ENCODE results near the gene SULT4A1. TPM values are rescaled to one million over a fixed set of nuclear protein-coding genes. Genes with fewer than 3 reads are reported as not detected.
A peak's percentile ranks its signal among the peaks of the same experiment; 100 is the strongest.

SULT4A1 gene
- total RNA-seq, 1 donor from 2014 or later, result 0.14 TPM

DNA sequence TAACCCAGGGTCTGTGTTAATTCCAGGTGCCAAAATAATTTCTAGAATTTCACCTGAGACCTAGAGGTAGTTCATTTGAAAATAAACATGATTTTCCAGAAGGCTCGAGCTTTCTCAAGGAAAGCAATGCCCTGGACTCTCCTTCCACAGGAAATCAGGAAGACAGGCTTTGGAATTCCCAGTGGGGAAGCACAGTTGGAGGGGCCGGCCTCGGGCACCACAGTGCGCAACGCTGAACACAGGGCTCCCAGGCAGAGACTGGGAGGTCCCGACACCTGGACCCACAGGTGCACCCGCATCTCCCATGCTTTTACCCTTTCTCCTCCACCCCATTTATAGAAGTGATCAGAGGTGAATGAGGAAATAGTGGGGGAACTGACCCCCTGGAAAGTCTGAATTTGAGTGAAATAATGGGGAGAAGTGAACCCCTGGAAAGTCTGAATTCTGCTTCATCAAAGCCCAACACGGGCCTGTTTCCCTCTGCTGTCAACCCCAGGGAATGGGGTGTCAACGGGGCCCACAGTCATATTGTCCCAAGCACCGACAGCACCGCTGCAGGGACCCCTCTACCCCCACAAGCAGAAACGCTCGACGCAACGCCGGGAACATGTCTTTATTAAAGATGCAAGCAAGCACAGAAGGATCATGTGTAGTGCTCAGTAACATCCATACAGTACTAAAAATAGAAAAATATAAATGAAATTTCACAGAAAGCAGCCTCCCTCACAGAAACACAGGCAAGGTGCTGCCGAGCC is 38.2 kb downstream of the SULT4A1 start:
- no peak for ATAC-seq
- intact Hi-C loops (cut with DNase I), result no loop called here
- DNase-seq (ENCODE audit: missing footprints), result no peak

DNA sequence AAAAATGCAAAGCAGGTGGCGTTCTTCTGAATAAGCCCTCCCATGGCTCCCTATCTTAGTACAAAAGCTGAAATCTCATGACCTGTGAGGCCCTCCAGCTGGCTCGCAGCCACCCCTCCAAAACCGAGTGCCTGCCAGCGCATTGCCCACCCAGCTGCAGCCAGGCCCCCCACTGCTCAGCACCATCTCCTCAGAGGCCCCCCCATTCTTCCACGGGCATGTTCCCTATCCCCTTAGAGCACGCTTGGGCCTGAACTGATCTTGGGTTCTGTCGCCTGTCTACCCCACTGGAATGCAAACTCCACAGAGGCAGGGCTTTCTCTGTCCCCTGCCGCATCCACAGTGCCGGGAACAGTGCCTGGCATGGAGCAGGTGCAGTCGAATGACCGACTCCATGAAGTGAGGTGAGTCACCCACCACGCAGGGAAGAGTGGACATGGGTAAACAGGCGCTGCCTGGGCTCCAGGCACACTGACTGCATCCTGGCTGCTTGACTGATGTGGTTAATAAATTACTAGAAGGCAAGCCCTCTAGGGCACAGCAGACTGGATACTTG is 38.9 kb downstream of the SULT4A1 start:
- no peak for DNase-seq (ENCODE audit: missing footprints)
- intact Hi-C loops (cut with DNase I), result no loop called here
- ATAC-seq, result no peak

DNA sequence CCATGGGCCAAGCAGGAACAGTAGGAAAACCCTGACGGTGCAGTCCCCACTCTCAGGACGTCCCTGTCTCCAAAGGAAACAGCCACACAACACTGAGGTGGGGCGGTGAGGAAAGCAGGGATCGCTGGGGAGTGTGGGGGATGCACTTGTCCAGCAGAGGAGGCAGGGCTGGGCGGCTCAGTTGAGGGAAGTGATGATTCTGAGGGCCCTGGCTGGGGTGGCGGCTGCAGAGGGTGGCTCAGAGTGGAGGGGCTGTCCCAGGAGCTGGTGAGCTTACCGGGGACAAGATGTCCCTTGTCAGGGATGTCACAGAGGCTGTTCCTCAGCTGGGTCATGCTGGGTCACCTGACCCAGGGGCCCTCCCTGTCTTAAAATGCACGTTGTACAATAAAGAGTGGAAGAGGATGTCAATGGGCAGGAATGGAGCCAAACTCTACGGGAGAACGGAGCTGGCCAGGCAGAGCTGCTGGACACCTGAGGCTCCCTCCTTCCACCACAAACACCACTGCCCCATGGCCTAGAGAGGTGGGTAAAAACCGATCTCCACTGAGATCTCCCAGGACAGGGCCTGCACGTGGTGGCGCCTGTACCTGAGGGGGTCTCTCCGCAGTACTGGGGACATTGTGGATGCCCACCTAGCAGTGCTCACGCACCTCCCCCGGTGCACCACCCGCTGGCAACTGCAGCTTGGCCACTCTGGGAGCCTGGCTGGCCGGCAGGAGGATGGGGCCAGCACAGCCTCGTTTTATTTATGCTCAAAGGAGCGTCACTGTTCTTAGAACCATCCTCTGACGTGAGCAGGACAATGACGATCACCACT is 40.5 kb downstream of the SULT4A1 start:
- intact Hi-C loops (cut with DNase I), result no loop called here
- no peak for ATAC-seq
- no peak for DNase-seq (ENCODE audit: missing footprints)

DNA sequence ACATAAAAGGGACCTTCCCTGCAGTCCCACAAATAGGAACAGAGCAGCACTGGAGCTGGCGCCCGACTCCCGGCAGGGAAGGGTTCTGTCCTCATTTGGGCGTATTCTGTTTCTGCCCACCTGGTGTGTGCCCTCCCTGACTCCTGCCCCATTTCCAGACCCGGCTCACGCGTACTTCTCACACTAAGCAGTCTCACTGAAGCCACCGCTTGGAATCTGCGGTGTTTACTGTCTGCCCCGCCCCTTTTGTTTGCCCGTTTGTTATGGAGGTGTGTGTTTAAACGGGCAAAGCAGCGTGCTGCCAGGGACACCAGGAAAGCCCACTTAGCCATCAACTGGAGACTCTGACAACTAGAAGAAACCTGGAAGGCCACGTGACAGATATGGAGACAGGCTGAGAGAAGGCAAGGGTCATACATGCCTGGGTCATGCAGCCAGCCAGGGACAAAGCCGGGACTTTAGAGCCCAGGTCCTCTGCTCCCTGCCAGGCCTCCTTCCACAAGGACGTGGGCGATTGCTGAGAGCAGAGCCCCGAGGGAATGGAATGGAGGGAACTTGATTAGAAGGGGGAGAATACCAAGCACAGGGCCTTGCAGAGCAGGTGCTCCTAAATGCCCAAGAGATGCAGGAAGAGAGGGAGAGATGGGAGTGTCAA is 41.5 kb downstream of the SULT4A1 start:
- intact Hi-C loops (cut with DNase I), result no loop called here
- ATAC-seq (no peak), DNase-seq (ENCODE audit: missing footprints) (no peak)

DNA sequence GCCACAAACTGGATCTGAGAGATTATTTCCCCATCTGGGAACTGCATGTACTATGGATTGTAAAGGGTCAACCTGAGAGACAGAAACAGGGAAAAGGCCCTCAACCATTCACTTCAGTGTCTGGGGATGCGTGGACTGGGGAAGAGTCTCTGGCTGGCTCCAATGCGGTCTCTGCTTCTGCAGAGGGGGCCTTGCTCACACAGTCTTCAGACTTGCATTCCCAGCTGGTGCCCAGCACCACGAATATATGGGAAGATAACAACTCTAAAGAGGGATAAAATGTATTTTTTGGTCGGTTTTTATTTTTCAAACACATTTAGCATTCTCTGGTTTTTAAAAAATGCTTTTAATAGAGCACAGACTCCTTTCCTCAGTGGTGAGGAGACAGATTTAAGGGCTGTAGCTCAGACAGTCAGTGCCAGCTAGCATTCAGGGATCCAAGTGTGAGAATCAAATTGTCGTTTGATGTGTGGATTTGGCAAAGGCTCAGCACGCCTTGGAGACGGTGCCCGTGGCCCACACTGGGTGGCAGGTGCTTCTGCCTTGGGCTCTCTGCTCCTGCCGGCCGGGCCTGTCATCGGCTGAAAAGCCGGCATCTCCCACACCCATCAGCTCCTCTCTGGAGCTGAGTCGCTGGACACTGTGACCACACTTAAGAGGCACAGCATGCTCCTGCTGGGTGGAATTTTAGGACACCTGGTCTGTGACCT is 42.2 kb downstream of the SULT4A1 start:
- intact Hi-C loops (cut with DNase I), result no loop called here
- ATAC-seq (no peak), DNase-seq (ENCODE audit: missing footprints) (no peak)

DNA sequence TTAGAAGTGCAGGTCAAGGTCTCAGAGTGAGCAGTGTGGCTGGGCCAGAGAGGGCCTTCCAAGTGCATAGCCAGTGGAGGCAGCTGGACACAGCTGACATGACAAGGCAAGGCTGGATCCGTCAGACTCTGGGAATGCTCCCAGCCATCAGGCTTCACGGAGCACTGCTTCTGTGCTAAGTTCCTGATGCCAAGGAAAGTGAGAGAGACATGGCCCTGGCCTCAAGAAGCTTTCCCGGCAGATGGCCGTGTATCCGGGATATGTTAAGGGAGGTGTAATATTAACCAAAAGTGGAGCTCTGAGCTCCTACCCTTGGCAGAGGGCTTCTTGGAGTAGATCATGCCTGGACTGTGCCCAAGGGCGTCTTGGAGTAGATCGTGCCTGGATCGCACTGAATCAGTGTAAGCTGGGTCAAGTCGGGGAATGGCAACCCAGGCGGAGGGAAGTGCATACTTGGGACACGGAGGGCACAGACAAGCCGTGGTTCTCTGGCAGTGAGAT is 42.8 kb downstream of the SULT4A1 start:
- no peak for ATAC-seq
- intact Hi-C loops (cut with DNase I), result no loop called here
- DNase-seq (ENCODE audit: missing footprints), result no peak

DNA sequence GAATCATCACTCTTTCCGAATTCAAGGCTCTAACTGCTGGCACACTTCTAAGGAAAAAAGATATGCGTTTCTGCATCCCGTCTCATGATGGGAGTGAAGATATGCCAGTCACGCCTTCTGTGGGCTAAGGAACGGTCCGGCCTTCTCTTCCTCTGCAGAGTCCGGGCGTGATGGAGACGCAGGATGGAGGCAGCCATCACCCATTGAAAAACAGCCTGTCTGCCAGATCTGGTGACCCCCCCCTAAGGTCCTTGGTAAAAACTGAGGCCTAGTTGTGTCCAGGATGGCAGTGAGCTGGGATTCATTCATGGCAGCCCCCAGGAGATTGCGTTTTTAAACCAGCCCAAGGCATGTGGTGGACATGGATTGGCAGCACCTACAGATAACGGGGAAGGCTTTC is 43.3 kb downstream of the SULT4A1 start:
- ATAC-seq, result no peak
- intact Hi-C loops (cut with DNase I), result no loop called here
- no peak for DNase-seq (ENCODE audit: missing footprints)

DNA sequence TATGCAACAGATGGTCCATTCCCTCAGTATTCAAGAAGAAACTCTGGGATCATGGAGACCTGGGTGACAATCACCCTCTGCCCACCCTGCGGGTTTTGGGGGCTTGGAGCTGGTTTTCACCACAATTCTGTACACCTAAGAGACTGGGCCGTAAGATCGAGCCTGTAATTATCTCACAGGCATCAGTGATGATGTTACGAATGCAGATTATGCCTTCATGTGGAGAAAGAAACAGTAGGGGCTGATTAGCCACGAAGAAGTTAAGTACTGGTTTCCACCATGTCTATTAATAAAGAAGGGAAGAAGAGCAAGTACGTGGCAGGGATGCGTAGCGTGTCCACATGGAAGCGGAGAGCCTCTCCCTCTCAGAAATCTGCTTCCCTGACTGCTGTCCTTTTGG is 44.9 kb downstream of the SULT4A1 start:
- no peak for DNase-seq (ENCODE audit: missing footprints)
- intact Hi-C loops (cut with DNase I), result no loop called here
- ATAC-seq, result no peak

DNA sequence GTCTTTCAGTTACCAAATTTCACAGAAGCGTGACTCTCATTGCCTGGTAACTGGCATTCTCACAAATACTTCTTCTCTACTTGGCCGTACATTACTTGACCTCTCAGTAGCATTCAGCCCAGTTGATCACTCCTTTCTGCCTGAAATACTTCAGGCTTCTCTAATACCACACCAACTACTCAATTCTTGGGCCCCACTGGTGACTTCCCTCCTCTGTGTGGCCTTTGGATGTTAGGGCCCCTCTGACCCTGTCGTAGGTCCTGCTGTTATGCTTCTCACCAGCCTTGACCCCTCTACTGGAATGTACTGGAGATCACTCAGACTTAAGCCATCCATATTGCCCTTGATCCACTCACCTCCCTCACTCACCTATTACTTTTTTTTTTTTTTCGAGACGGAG is 48.0 kb downstream of the SULT4A1 start:
- DNase-seq (ENCODE audit: missing footprints), result no peak
- intact Hi-C loops (cut with DNase I), result no loop called here
- no peak for ATAC-seq

DNA sequence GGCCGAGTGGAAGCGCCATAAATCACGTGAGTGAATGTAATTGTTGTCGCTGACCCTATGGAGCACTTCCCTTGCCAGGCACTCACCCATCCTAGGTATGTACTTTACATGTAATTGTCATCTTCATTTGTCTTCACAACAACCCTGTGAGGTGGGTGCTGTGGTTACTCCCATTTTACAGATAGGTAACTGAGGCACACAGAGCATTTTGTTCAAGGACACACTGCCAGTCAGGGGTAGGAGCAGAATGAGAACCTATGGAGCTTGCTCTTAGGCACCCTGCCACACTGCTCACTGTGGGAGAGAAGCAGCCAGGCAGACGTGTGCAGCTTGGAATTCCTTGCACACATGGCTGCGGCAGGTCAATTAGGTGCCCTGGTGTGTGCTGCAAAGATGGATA is 49.4 kb downstream of the SULT4A1 start:
- DNase-seq (ENCODE audit: missing footprints), result no peak
- intact Hi-C loops (cut with DNase I), result no loop called here
- no peak for ATAC-seq

DNA sequence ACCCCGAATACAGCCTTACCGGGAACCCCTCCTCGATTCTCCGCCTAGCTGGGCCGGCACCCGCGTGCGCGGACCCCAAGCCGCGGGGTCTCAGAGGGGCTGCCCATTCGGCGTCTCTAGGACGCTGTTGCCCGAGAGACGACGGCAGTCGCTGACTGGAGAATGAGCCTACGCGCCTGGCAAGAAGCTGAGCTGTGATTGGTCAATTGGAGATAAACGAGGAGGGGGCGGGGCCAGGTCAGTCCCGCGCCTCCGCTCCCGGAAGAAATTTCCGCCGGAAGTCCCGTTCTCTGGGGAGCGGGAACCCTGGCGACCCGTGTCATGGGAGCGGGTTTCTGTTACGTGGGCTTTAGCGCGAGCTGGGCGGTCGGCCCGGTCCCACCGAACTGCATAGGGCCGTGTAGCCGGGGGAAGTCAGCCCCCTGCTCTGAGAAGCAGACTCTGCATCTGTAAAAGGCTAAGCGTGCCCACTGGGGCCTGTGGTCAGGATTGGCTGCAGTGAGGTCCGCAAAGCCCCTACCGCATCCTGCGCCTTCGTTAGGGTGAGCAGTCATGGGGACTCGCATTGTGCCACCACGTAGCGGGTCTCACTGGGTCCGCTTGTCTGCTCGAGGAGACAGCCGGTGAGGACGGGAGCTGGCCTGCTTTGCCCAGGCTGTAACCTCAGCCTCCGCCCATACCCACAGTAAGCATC is 50.0 kb downstream of the SULT4A1 start, which contains the start of gene EFCAB6:
EFCAB6 (minus strand) TSS at position 157 of the 694 bp plus-strand sequence. CDS start 29,987 bp downstream, outside the sequence.
- intact Hi-C loops (cut with DNase I), result no loop called here
- DNase-seq (ENCODE audit: missing footprints) (peak; percentile 91), ATAC-seq (peak; percentile 97)

DNA sequence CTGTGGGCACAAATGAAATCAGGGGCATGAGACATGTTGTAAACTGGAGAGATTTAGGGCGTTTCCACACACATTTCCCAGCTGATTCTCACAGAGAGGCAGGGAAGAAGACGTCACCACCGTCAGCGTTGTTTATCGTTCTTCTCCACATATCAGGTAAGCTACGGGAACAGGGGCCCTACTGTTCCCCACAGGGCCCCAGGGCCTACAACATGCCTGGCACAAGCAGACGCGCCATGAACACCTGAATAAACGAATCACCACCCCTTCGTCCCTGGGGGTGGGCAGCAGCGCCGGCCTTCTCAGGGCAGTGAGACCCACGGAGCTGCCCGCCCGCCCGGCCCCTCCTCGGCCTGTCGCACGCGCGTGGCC is 50.5 kb downstream of the SULT4A1 start:
- peak; percentile 10 for ATAC-seq
- no peak for DNase-seq (ENCODE audit: missing footprints)
- intact Hi-C loops (cut with DNase I), result no loop called here

DNA sequence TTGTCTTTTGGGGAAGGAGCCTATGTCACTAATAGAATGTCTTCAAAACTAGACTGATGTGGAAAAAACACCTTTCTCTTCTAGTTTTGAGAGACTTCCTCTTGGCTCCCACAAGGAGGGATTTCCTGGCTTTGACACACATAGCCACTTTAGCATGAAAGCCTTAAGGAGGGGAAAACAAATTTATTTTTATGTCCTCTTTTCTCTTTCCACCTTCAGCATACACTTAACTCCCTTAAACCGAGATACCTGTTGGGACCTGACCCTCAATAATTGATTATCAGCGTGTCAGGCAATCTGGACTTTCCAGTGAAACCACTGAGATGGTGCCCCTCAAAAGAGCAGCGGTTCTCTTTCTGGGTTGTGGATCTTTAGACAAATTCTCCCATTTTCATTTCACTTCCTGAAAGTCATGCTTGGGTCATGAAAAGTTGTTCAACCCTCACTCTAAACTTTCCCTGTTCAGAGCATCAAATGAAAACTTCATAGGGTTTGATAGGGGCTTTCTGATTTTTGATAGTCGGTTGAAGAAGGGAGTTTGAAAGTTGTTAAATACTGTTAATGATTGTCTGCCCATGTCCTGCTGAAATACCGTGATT is 59.3 kb downstream of the SULT4A1 start:
- intact Hi-C loops (cut with DNase I), result no loop called here
- DNase-seq (ENCODE audit: missing footprints), result no peak
- ATAC-seq, result no peak

DNA sequence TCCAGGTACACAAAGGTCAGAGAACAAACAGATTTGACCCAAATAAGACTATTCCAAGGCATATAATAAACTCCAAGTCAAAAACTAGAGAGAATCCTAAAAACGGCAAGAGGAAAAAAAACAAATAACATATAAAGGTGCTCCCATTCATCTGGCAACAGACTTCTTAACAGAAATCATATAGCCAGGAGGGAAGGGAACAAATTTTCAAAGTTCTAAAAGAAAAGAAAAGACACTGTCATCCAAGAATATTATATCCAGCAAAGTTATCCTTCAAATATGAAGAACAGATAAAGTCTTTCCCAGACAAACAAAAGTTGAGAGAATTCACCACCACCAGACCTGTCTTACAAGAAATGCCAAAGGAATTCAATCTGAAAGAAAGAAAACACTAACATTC is 61.3 kb downstream of the SULT4A1 start:
- intact Hi-C loops (cut with DNase I), result no loop called here
- ATAC-seq, result no peak

DNA sequence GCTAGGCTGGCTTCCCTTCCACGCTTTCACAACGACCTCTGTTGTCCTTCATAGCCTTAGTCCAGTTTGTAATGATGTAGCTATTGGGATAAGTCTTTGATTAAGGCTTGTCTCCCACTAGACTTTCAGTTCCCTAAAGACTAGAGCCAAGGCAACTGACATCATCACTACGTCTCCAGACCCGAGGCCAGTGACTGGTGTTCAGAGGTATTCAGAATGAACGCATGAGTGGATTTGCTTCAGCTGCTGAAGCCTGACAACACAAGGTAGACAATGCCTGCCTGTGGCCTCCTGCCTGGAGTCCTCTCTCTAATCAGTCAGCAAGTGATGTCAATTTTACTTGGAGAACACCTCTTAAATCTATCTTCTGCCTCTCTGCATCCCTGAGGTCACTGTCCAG is 63.8 kb downstream of the SULT4A1 start:
- ATAC-seq (no peak), DNase-seq (ENCODE audit: missing footprints) (no peak)
- intact Hi-C loops (cut with DNase I), result no loop called here

More for the DNA sequence above, 61.3 kb downstream of the SULT4A1 start:
- DNase-seq (ENCODE audit: missing footprints), result no peak

DNA sequence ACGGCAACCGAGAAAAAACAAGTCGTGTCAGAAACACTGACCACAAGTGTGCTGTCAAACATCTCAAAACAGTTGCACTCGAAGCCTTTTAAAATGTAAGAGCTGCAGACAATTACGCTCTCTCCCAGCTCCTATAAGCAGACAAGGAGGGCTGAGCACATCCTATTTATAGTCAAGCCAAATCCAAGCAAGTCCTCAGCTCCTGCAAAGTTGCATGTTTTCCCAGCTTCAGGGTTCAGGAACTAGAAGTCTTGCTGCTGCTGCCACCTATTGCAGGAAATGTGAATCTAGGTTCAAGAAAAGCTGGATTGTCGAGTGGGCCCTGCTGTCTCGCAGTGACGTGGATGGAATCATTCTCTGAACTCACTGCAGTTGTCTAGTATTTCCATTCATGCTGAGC is 65.7 kb downstream of the SULT4A1 start:
- ATAC-seq, result peak; percentile 75
- intact Hi-C loops (cut with DNase I), result loop anchor here (2.0 kb wide), 1 partner anchor 410 kb away; no protein-coding TSS in a partner anchor
- no peak for DNase-seq (ENCODE audit: missing footprints)

DNA sequence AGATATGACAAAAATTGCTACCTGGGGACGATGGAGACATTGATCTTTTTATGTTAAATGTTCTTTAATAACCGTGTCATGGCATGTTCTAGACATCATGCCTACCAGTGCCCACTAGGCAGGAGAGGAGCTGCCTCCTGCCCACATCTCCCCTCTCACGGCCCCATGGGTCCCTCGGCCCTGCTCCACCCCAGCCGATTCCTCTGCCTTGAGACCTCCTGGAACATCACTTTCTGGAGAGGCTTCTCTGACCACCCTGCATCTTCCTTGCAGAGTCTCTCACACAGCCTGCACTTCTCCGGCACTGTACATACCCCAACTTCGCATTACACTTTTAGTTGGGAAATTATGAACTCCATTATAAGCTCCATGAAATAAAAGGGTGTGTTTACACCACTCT is 67.0 kb downstream of the SULT4A1 start:
- ATAC-seq, result no peak
- DNase-seq (ENCODE audit: missing footprints), result no peak
- intact Hi-C loops (cut with DNase I), result no loop called here

DNA sequence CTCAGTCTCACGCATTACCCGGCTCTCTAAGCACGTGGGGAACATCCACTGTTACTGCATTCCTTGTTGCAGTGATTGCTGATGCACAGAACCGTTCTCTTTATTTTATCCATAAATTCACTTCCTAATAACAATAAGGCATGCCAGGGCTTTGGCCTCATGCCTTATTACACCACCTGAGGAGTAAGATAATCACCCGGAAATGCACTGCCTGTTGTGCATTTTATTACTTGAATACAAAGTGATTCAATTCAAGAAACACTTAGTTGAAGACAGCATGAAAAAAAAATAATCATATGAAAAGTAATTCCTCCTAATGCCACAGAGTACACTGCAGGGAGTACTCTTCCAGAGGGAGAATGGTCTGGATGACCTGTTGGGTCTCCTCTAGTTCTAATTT is 69.4 kb downstream of the SULT4A1 start:
- intact Hi-C loops (cut with DNase I), result no loop called here
- DNase-seq (ENCODE audit: missing footprints) (no peak), ATAC-seq (no peak)

Data from Right ventricle myocardium inferior (tissue), 1 donor.